GM18511 (cell line): ENCODE results near the gene TMC1.

ENCODE experiments used
- ATAC-seq: cut with Tn5 transposase; IDR thresholded peaks from one replicate; pipeline ENCODE4 v1.9.1; 2021; ENCODE audit warnings: mild to moderate bottlenecking, moderate library complexity; ENCODE audit not compliant: unreplicated experiment

The TMC1 gene

GRCh38 chr9:72665421-72665820, 144.0 kb downstream of the TMC1 start:
- no peak for ATAC-seq

GRCh38 chr9:72667181-72667580, 145.8 kb downstream of the TMC1 start:
- no peak for ATAC-seq

- no peak for ATAC-seq
Measured at GRCh38 chr9:72674961-72675360, 153.6 kb downstream of the TMC1 start.

DNA sequence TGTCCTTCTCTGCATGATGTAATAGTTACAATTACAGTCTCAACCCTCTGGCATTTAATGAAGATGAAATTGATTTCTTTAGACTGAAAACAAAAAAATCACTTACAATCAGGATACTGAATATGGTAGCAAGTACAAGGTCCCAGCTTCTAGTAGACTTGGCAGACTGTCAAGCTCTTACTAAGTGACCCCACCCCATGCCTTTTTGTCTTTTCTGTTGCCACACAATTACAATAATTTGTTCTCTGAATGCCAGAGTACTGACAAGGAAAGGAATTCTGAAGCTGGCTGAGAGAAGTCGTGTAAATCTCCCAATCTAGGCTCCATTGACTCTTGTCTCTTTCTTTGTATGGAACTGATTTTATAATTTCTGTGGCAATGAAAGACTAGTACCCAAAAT, 154.2 kb downstream of the TMC1 start:
- no peak for ATAC-seq

GRCh38 chr9:72680593-72681282, 159.3 kb downstream of the TMC1 start:
- no peak for ATAC-seq

DNA sequence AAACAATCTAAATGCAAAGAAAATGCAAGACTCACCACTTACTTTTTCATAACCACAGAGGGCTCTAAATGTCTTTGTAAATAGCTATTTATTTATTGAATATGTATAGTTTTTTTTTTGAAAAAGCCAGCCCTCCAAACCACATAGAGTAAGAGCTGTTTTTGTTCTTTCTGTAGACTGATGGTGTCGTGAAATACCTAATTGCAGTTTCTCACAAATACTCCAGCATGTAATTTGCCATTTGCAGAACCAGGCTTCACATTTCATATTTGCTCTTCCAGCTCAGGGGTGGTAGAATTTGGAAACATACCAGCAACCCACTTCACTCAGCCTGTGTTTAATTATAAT, 159.8 kb downstream of the TMC1 start:
- ATAC-seq: no peak

- ATAC-seq: no peak
Measured at GRCh38 chr9:72684615-72685014, 163.2 kb downstream of the TMC1 start.

DNA sequence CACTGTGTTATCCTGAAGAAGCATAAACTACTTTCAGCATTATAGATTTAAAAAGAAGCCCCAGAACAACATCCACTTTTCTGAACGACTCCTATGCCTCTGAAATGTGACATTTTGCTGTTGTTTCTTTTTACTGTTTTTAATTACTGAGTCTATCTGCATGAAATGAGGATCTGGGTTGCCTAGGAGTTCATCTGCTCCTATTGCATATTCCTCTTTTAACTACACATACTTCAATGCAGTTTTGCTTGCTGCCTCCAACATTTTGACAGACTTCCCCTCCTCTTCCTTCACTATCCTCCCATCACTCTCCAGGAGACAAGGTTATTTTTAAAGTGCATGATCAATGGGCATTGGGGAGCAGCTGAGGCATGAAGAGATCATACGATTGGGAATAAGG, 164.5 kb downstream of the TMC1 start:
- no peak for ATAC-seq

DNA sequence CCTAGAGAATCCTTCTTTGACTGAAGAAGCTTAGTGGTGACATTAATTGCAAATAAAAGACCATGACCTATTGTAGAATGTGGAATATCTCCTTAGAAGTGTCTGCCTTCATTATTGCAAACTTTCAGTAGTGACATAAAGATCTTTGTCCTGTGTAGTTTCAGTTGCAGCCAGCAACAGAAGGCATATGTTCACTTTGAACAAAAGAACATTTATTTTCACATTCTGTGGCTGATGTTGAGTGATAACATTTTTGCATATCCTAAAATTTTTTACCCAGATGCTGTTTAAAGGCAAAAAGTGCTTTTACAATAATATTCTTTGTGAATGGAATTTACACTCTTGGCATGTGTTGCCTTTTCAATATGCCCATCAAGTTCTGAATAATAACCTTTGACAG, 165.9 kb downstream of the TMC1 start:
- ATAC-seq: no peak

- no peak for ATAC-seq
Measured at GRCh38 chr9:72691671-72692070, 170.3 kb downstream of the TMC1 start.

DNA sequence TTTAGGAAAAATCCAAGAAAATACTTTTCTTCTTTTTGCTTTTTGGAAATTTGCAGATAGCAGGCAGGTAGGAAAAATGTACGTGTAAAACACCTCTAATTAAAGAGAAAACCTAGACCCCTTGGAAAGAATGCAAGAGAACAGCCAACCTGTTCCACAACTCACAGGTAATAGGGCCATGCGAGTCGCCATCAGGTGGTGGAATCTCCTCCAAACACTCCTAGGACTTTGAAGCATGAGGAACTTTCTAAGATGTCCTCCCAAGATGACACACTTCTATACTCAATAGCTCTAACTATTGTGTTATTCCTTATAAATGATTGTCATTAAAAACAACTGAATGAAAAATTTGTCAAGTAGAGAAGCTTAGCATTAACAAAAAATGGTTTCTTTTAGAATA, 174.0 kb downstream of the TMC1 start:
- no peak for ATAC-seq

DNA sequence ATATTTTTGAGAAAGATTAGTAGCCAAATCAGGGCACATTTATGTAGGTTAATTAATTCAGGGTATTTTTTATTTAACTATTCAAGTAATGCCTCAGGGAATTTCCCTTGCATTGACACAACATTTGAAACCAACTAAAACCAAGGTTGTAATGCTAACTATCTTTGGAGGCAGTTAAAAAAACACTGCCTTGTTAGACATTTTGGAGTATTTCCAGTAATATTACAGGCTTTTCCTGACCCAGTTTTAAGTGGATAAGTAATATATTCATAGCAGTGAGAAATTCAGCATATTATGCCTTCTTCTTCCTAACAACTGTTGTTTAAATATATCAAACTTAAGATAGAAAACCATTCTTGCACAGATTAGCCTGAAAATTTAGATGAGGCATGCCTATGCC, 175.1 kb downstream of the TMC1 start:
- no peak for ATAC-seq

- ATAC-seq: no peak
Measured at GRCh38 chr9:72701510-72701909, 180.1 kb downstream of the TMC1 start.

GRCh38 chr9:72703574-72703973, 182.2 kb downstream of the TMC1 start:
- ATAC-seq: peak; percentile 67

DNA sequence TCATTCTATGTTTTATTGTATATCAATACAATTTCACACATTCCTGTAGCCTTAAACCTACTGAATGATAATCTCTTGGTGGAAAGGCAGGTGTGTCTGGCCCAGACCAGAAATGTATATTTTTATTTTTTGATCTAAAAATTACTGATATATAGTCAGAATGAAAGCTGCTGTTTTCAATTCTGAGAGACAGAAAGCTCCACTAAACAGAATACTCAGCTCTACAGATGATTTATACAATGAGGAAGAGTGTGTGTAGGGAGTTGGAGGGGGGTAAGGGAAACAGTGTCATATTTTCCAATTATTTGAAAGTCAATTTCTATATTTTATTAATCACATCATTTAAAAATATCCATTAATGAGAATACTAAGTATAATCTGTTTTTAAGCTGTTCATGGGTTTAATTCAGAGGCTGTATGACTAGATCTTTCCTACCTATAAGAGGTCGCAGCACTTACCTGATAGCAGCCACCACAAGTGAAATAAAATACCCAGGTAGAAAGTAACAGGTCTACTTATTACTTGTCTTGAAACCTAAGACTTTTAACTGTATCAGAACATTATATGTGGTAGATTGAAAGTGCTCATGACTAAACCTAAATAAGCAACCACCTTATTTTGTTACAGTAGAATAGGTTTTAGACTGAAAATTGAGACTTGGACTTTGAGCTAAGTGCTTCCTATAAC, 183.4 kb downstream of the TMC1 start:
- ATAC-seq: peak; percentile 62

DNA sequence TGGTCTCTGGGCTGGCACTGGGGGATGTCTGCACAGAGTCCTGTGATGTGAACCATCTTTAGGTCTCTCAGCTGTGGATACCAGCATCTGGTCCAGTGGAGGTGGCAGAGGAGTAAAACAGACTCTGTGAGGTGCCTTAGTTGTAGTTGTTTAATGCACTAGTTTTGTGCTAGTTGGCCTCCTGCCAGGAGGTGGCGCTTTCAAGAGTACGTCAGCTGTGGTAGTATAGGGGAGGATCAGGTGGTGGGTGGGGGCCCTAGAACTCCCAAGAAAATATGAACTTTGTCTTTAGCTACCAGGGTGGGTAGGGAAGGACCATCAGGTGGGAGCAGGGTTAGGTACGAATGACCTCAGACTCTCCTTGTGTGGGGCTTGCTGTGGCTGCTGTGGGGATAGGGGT, 197.1 kb downstream of the TMC1 start:
- ATAC-seq: no peak

DNA sequence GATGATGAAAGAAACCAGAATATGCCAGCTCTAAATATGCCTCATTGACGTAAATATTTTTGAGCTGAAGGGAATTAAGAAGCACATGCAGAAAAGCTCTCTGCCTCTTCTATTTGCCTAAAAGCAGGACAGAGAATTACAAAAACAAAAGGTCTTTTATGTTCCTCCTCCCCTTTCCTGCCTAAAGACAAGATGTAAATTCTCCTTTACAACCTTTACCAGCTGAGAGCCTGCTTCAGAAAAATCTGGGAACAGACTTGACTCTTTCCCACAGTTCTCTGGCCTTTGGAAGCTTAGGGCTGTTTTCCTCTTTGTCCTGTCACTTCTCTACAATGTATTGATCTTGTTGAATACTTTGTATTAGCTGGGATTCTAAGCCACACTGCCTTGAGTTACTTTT, 199.7 kb downstream of the TMC1 start:
- no peak for ATAC-seq

GRCh38 chr9:72726947-72727346, 205.5 kb downstream of the TMC1 start:
- no peak for ATAC-seq

DNA sequence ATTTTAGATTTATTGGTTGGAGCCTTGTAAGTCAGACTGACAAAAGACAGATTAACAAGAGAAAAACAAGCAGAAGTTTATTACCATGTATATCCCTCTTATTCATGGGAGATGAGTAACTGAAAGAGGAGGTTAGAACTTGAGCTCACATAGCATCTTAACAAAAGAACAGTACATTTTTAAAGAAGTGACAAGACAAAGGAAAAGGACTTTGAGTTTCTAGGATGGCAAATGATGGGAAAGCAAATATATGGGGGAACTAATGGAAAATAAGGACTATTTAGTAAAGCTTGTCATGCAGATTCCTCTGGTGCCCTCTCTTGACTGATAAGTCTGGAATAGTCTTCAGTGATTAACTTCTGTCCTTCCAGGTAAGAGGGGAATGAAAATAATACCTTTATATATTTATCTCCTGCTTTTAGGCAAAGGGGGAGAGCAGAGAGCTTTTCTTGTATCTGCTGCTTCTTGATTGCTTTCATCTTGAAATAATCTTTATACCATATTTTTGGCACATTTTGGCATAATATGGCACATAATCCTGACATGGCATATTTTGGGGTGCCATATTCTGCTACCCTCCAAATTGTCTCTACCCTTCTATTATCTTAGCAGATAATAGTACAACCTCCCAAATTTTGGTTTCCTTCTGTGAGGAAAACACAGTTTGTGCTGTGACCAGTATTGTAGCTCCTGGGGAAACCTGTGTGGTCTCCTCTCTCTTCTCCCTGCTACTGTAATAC, 206.8 kb downstream of the TMC1 start:
- ATAC-seq: no peak

- ATAC-seq: no peak
Measured at GRCh38 chr9:72733895-72734294, 212.5 kb downstream of the TMC1 start.

DNA sequence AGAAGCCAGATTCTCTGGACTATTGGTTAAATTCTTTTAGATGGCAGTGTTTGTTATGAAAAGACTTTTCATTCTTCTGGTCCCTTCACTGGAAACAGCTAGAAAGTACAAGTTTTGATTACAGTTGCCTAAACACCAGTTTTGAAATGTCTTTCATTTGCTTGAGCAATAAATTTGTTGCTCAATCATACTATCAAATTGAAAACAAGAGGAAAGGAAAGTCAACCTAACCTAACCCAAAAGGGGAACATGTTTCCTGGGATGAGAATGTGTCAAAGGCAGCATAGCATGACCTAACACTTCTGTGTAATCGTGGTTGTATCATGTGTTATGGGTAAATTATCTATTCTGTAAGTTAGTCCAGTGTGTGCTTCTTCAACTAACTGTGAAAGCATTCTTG, 213.2 kb downstream of the TMC1 start:
- no peak for ATAC-seq

GRCh38 chr9:72743836-72744235, 222.4 kb downstream of the TMC1 start:
- ATAC-seq: no peak
